Lower leg skin (tissue), 4 donors: ENCODE data around the gene ELOVL5. TPM values are rescaled to one million over a fixed set of nuclear protein-coding genes. Genes with fewer than 3 reads are reported as not detected.

ENCODE experiments used
- DNase-seq, 2 donors: peaks; one replicate each; pipeline ENCODE4 v3.0.0-alpha.2; 2019; ENCODE audit warnings: low spot score in 2 of 2
- H3K4me3 ChIP-seq: fragments of 200-600 bp; sonication (generic); 2 replicates; pipeline ENCODE4 v1.5.1; 2017; ENCODE audit warnings: mild to moderate bottlenecking, low read depth; ENCODE audit not compliant: poor library complexity, severe bottlenecking
- CTCF ChIP-seq, 3 donors: fragments of 450-650 bp; IDR thresholded peaks; one replicate each; pipeline ENCODE4 v1.5.1; 2016; ENCODE audit warnings: antibody characterized with exemption in 3 of 3, mild to moderate bottlenecking in 3 of 3, moderate library complexity in 2 of 3
- POLR2A ChIP-seq, 2 donors: fragments of 450-650 bp; IDR thresholded peaks; one replicate each; pipeline ENCODE4 v1.6.1; 2016 to 2017; ENCODE audit warnings: antibody characterized with exemption in 2 of 2, mild to moderate bottlenecking in 1 of 2, moderate library complexity in 1 of 2
- WGBS, 2 donors: methylation state at CpG; one replicate each; pipeline ENCODE4 v1.1.5; 2018; 5-methylcytosine and 5-hydroxymethylcytosine counted together
- intact Hi-C: fragments of 100-400 bp; cut with DNase I; formaldehyde crosslinking; loops from one replicate; pipeline ENCODE4 v1.15.0; 2023; ENCODE audit warnings: low total_unique reads
- total RNA-seq, 4 donors: library from RNA; depleted of rRNA; stranded (reverse); fragments of >200 nt; gene quantifications; one replicate each; pipeline ENCODE4 v1.1.0, GENCODE V29; 2016

ELOVL5 gene
- total RNA-seq, 4 donors from 2014 or later = 20.7 to 45.0 (median 38.8) TPM

- intact Hi-C loops = no loop called here
- 50 to 52% methylated on average over 8 to 9 of the region's 9 CpGs for WGBS, 2 donors
- no peak for DNase-seq
- no peak overlapping the region for H3K4me3 ChIP-seq
- TF ChIP-seq CTCF (IDR thresholded peaks at IDR 0.05) (no peak), POLR2A (IDR thresholded peaks at IDR 0.05) (no peak)
Measured at GRCh38 chr6:53300656-53301551, 47.8 kb downstream of the ELOVL5 start.

- no peak overlapping the region for H3K4me3 ChIP-seq
- intact Hi-C loops = no loop called here
- DNase-seq = no peak
- WGBS, 2 donors = 79 to 83% methylated on average over 7 of the region's 7 CpGs
- TF ChIP-seq CTCF (IDR thresholded peaks at IDR 0.05) = no peak
- no peak for TF ChIP-seq POLR2A (IDR thresholded peaks at IDR 0.05)
Measured at GRCh38 chr6:53299331-53300005, 49.3 kb downstream of the ELOVL5 start.

GRCh38 chr6:53297004-53297403, 51.7 kb downstream of the ELOVL5 start:
- TF ChIP-seq POLR2A (IDR thresholded peaks at IDR 0.05) (no peak), CTCF (IDR thresholded peaks at IDR 0.05) (no peak)
- 73 to 78% methylated on average over 4 of the region's 4 CpGs for WGBS, 2 donors

GRCh38 chr6:53295176-53295575, 53.6 kb downstream of the ELOVL5 start:
- TF ChIP-seq POLR2A (IDR thresholded peaks at IDR 0.05) = no peak

More at GRCh38 chr6:53297004-53297403, 51.7 kb downstream of the ELOVL5 start:
- intact Hi-C loops = no loop called here
- DNase-seq = no peak
- H3K4me3 ChIP-seq = no peak overlapping the region

GRCh38 chr6:53294611-53295010, 54.1 kb downstream of the ELOVL5 start:
- DNase-seq = no peak
- intact Hi-C loops = no loop called here
- H3K4me3 ChIP-seq = no peak overlapping the region
- no peak for TF ChIP-seq CTCF (IDR thresholded peaks at IDR 0.05)
- no peak for TF ChIP-seq POLR2A (IDR thresholded peaks at IDR 0.05)
- 97 to 98% methylated on average over 1 of the region's 1 CpG for WGBS, 2 donors

More at GRCh38 chr6:53295176-53295575, 53.6 kb downstream of the ELOVL5 start:
- 94 to 97% methylated on average over 1 of the region's 1 CpG for WGBS, 2 donors
- DNase-seq = no peak
- H3K4me3 ChIP-seq = no peak overlapping the region
- intact Hi-C loops = no loop called here

GRCh38 chr6:53294095-53294494, 54.7 kb downstream of the ELOVL5 start:
- H3K4me3 ChIP-seq = no peak overlapping the region
- WGBS, 2 donors = 87 to 92% methylated on average over 3 of the region's 3 CpGs
- TF ChIP-seq POLR2A (IDR thresholded peaks at IDR 0.05) (no peak), CTCF (IDR thresholded peaks at IDR 0.05) (no peak)
- no peak for DNase-seq
- intact Hi-C loops = no loop called here
